Immature natural killer cell (primary cell): ENCODE measurements around the gene SLC9A4. TPM values are rescaled to one million over a fixed set of nuclear protein-coding genes. Genes with fewer than 3 reads are reported as not detected.

Experiments
- DNase-seq, 3 donors: peaks; one replicate each; pipeline ENCODE4 v3.0.0; 2022; ENCODE audit warnings: mixed read lengths in 1 of 3
- H3K27ac Mint-ChIP-seq, 6 donors: one replicate each; pipeline ENCODE4 v1.8.0; 2020; ENCODE audit warnings: mixed read lengths in 6 of 6, mild to moderate bottlenecking in 5 of 6, inconsistent platforms in 4 of 6, moderate library complexity in 3 of 6
- H3K27me3 Mint-ChIP-seq, 3 donors: one replicate each; pipeline ENCODE4 v1.8.0; 2020 to 2021; ENCODE audit warnings: low read depth in 3 of 3, mild to moderate bottlenecking in 3 of 3, mixed read lengths in 3 of 3, moderate library complexity in 3 of 3, inconsistent platforms in 1 of 3
- H3K36me3 Mint-ChIP-seq, 3 donors: one replicate each; pipeline ENCODE4 v1.8.0; 2020; ENCODE audit warnings: mixed read lengths in 3 of 3, inconsistent platforms in 2 of 3, mild to moderate bottlenecking in 2 of 3
- H3K4me1 Mint-ChIP-seq, 2 donors: one replicate each; pipeline ENCODE4 v1.8.0; 2020; ENCODE audit warnings: inconsistent platforms in 2 of 2, mild to moderate bottlenecking in 2 of 2, mixed read lengths in 2 of 2, moderate library complexity in 1 of 2
- H3K4me3 Mint-ChIP-seq, 5 donors: one replicate each; pipeline ENCODE4 v1.8.0; 2020; ENCODE audit warnings: mild to moderate bottlenecking in 5 of 5, mixed read lengths in 5 of 5, inconsistent platforms in 3 of 5, moderate library complexity in 3 of 5
- H3K9me3 Mint-ChIP-seq, 6 donors: one replicate each; pipeline ENCODE4 v1.8.0; 2020; ENCODE audit warnings: mild to moderate bottlenecking in 6 of 6, mixed read lengths in 6 of 6, inconsistent platforms in 4 of 6, moderate library complexity in 3 of 6
- polyA plus RNA-seq, 3 donors: library from polyadenylated mRNA; unstranded; fragments of 300-500 nt; fragmentation: Illumina TruSeq; gene quantifications; one replicate each; pipeline ENCODE4 v1.2.3, GENCODE V29; 2021

Gene SLC9A4
- polyA plus RNA-seq, 3 donors from 2014 or later, result not detected

- peak overlapping the region; percentile 52 to 68 (median 58) for H3K4me3 Mint-ChIP-seq
- H3K27me3 Mint-ChIP-seq, result peaks cover 0 to 5% (median 2%) of the 10 kb centered on the region in 3 donors
- DNase-seq, result peak; percentile 47 to 63 (median 51)
- peaks cover 48 to 50% of the 10 kb centered on the region in 2 donors for H3K4me1 Mint-ChIP-seq
- H3K9me3 Mint-ChIP-seq, result peaks cover 0 to 4% (median 0%) of the 10 kb centered on the region in 6 donors
- peaks cover 0 to 10% (median 6%) of the 10 kb centered on the region in 3 donors for H3K36me3 Mint-ChIP-seq
- H3K27ac Mint-ChIP-seq, result peak overlapping the region; percentile 2 to 75 (median 46)
These were observed 16.6 kb downstream of the SLC9A4 start for GRCh38 chr2:102489646-102490045.

- Mint-ChIP-seq H3K36me3 (peaks cover 5 to 16% (median 6%) of the 10 kb centered on the region in 3 donors), H3K4me3 (no peak overlapping the region), H3K27me3 (peaks cover 2 to 4% (median 2%) of the 10 kb centered on the region in 3 donors), H3K4me1 (peaks cover 41 to 47% of the 10 kb centered on the region in 2 donors), H3K9me3 (peaks cover 0 to 9% (median 0%) of the 10 kb centered on the region in 6 donors), H3K27ac (no peak overlapping the region)
- no peak for DNase-seq
These were observed 19.0 kb downstream of the SLC9A4 start for GRCh38 chr2:102492006-102492405.

DNA sequence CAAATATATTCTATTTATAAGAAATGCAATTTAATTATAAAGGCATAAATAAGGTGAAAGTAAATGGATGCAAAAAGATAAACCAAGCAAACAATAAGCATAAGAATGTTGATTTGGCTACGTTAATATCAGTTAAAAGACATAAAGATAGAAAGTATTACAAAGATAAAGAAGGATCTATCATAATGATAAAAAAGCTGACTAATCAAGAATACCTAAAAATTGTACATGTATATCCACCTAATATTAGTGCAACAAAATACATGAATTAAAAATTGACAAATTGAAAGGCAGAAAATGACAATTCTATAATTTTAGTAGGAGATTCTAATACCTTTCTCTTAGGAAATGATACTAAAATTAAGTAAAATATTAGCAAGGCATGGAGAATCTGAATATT, 21.5 kb downstream of the SLC9A4 start:
- no peak overlapping the region for H3K4me3 Mint-ChIP-seq
- no peak overlapping the region for H3K27ac Mint-ChIP-seq
- DNase-seq, result no peak
- H3K27me3 Mint-ChIP-seq, result peaks cover 0 to 5% (median 0%) of the 10 kb centered on the region in 3 donors
- peaks cover 0 to 9% (median 0%) of the 10 kb centered on the region in 6 donors for H3K9me3 Mint-ChIP-seq
- peaks cover 5 to 16% (median 6%) of the 10 kb centered on the region in 3 donors for H3K36me3 Mint-ChIP-seq
- H3K4me1 Mint-ChIP-seq, result peaks cover 16 to 26% of the 10 kb centered on the region in 2 donors

- Mint-ChIP-seq H3K4me3 (no peak overlapping the region), H3K4me1 (peaks cover 0 to 6% of the 10 kb centered on the region in 2 donors), H3K36me3 (peaks cover 0 to 6% (median 5%) of the 10 kb centered on the region in 3 donors), H3K9me3 (peaks cover 0 to 5% (median 0%) of the 10 kb centered on the region in 6 donors), H3K27ac (no peak overlapping the region), H3K27me3 (peaks cover 2 to 5% (median 5%) of the 10 kb centered on the region in 3 donors)
- DNase-seq, result no peak
These were observed 25.4 kb downstream of the SLC9A4 start for GRCh38 chr2:102498414-102498813.

- peaks cover 0 to 6% of the 10 kb centered on the region in 2 donors for H3K4me1 Mint-ChIP-seq
- no peak for DNase-seq
- peaks cover 2 to 5% (median 5%) of the 10 kb centered on the region in 3 donors for H3K27me3 Mint-ChIP-seq
- H3K9me3 Mint-ChIP-seq, result peaks cover 0 to 5% (median 0%) of the 10 kb centered on the region in 6 donors
- no peak overlapping the region for H3K27ac Mint-ChIP-seq
- H3K36me3 Mint-ChIP-seq, result peaks cover 0 to 6% (median 5%) of the 10 kb centered on the region in 3 donors
- no peak overlapping the region for H3K4me3 Mint-ChIP-seq
These were observed 26.5 kb downstream of the SLC9A4 start for GRCh38 chr2:102499558-102499957.

DNA sequence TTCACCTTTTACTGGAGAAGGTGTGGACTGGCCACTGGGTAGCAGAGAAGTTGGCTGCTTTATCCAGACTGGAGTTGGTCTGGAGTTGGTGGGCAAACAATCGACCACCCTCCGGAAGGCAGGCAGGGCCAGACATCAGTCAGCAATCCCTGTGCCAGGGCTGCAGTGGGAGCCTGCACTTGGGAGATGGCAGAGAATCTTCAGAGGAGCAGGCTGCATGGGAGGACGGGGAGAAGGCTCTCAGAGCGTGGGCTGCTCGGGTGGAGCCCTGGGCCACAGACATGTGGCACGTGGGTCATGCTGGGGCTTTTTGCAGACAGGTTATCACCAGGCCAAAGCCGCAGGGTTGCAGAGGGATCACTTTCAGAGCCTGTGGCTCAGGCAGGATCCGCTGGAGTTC, 29.6 kb downstream of the SLC9A4 start:
- H3K4me3 Mint-ChIP-seq, result no peak overlapping the region

GRCh38 chr2:102504833-102505232, 31.8 kb downstream of the SLC9A4 start:
- Mint-ChIP-seq H3K36me3 (peaks cover 0 to 4% (median 0%) of the 10 kb centered on the region in 3 donors), H3K27me3 (peaks cover 0 to 12% (median 8%) of the 10 kb centered on the region in 3 donors), H3K4me3 (no peak overlapping the region), H3K9me3 (no peaks in the 10 kb centered on the region), H3K4me1 (peaks cover 7 to 13% of the 10 kb centered on the region in 2 donors), H3K27ac (no peak overlapping the region)
- no peak for DNase-seq

More for the DNA sequence above, 29.6 kb downstream of the SLC9A4 start:
- no peak for DNase-seq
- no peaks in the 10 kb centered on the region for H3K36me3 Mint-ChIP-seq
- no peak overlapping the region for H3K27ac Mint-ChIP-seq
- H3K9me3 Mint-ChIP-seq, result no peaks in the 10 kb centered on the region
- H3K27me3 Mint-ChIP-seq, result peaks cover 1 to 12% (median 6%) of the 10 kb centered on the region in 3 donors
- peaks cover 0 to 6% of the 10 kb centered on the region in 2 donors for H3K4me1 Mint-ChIP-seq

DNA sequence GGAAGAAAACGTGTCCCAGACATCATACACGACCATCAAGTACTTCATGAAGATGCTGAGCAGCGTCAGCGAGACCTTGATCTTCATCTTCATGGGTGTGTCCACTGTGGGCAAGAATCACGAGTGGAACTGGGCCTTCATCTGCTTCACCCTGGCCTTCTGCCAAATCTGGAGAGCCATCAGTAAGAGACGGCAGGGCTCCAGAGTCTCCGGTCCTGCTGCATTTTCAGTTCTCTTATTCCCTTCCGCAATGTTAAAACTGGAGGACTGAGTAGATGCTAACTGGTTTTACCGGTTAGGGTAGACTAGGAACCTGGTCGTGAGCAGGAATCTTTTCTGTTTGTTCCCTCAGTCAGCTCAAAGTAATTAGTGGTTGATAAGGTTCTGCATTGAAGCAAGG, 32.3 kb downstream of the SLC9A4 start:
- Mint-ChIP-seq H3K4me1 (peaks cover 8 to 16% of the 10 kb centered on the region in 2 donors), H3K27ac (no peak overlapping the region), H3K36me3 (peaks cover 0 to 4% (median 0%) of the 10 kb centered on the region in 3 donors), H3K4me3 (no peak overlapping the region), H3K9me3 (no peaks in the 10 kb centered on the region), H3K27me3 (peaks cover 0 to 12% (median 8%) of the 10 kb centered on the region in 3 donors)
- no peak for DNase-seq

- Mint-ChIP-seq H3K4me1 (peaks cover 8 to 16% of the 10 kb centered on the region in 2 donors), H3K27ac (no peak overlapping the region), H3K36me3 (peaks cover 0 to 5% (median 0%) of the 10 kb centered on the region in 3 donors)
These were observed 33.7 kb downstream of the SLC9A4 start for GRCh38 chr2:102506743-102507142.

GRCh38 chr2:102508863-102509262, 35.8 kb downstream of the SLC9A4 start:
- Mint-ChIP-seq H3K27ac (no peak overlapping the region), H3K27me3 (peaks cover 0 to 9% (median 6%) of the 10 kb centered on the region in 3 donors), H3K4me3 (no peak overlapping the region), H3K4me1 (peaks cover 8 to 16% of the 10 kb centered on the region in 2 donors), H3K9me3 (no peaks in the 10 kb centered on the region), H3K36me3 (peaks cover 0 to 9% (median 0%) of the 10 kb centered on the region in 3 donors)
- no peak for DNase-seq

More at GRCh38 chr2:102506743-102507142, 33.7 kb downstream of the SLC9A4 start:
- Mint-ChIP-seq H3K4me3 (no peak overlapping the region), H3K9me3 (no peaks in the 10 kb centered on the region), H3K27me3 (peaks cover 0 to 9% (median 8%) of the 10 kb centered on the region in 3 donors)
- no peak for DNase-seq

DNA sequence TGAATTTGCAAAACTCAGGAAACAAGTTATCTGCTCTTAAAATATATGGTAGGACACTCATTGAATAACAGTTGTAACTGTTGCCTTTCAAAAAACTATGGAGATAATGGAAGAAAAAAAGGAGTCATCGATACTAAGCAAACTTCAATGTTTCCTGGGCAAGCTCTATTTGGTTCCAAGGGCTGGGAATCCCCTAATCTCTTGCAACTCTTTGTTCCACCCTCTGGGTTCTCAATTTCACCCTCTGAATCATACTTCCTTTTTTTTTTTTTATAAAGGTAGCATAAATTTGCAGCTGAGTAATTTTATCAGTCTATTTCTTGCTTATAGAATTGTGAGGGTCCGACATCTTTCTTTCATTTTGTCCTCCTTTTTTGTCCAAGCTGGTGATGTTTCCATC, 36.7 kb downstream of the SLC9A4 start:
- no peak overlapping the region for H3K4me3 Mint-ChIP-seq
- H3K9me3 Mint-ChIP-seq, result no peaks in the 10 kb centered on the region
- peaks cover 8 to 16% of the 10 kb centered on the region in 2 donors for H3K4me1 Mint-ChIP-seq
- no peak for DNase-seq
- peaks cover 2 to 7% (median 6%) of the 10 kb centered on the region in 3 donors for H3K27me3 Mint-ChIP-seq
- H3K36me3 Mint-ChIP-seq, result peaks cover 0 to 9% (median 0%) of the 10 kb centered on the region in 3 donors
- no peak overlapping the region for H3K27ac Mint-ChIP-seq

- Mint-ChIP-seq H3K9me3 (no peaks in the 10 kb centered on the region), H3K4me1 (peaks cover 8 to 16% of the 10 kb centered on the region in 2 donors), H3K4me3 (no peak overlapping the region), H3K27ac (no peak overlapping the region), H3K27me3 (peaks cover 2 to 5% (median 3%) of the 10 kb centered on the region in 3 donors), H3K36me3 (peaks cover 0 to 9% (median 0%) of the 10 kb centered on the region in 3 donors)
- DNase-seq, result no peak
These were observed 38.0 kb downstream of the SLC9A4 start for GRCh38 chr2:102510791-102511575.

DNA sequence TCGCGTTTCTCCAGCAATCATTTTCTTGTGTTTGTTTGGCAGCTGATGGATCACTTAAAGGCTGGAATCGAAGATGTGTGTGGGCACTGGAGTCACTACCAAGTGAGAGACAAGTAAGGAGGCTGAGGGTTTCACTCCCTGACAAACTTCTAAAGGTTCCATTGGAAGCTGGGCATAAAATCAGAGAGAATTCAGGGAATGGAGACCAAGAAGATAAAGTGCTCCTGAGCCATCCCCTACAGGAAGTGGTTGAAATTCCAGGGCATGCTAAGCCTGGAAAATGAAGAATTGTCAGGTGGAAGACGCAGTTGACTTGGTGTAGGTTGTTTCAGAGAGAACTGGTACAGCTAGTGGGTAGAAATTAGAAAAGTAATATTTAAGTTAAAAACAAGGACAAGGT, 39.1 kb downstream of the SLC9A4 start:
- Mint-ChIP-seq H3K9me3 (no peaks in the 10 kb centered on the region), H3K27me3 (peaks cover 2 to 5% (median 3%) of the 10 kb centered on the region in 3 donors), H3K36me3 (peaks cover 0 to 9% (median 0%) of the 10 kb centered on the region in 3 donors), H3K4me3 (no peak overlapping the region), H3K27ac (no peak overlapping the region), H3K4me1 (peaks cover 8 to 16% of the 10 kb centered on the region in 2 donors)
- no peak for DNase-seq

DNA sequence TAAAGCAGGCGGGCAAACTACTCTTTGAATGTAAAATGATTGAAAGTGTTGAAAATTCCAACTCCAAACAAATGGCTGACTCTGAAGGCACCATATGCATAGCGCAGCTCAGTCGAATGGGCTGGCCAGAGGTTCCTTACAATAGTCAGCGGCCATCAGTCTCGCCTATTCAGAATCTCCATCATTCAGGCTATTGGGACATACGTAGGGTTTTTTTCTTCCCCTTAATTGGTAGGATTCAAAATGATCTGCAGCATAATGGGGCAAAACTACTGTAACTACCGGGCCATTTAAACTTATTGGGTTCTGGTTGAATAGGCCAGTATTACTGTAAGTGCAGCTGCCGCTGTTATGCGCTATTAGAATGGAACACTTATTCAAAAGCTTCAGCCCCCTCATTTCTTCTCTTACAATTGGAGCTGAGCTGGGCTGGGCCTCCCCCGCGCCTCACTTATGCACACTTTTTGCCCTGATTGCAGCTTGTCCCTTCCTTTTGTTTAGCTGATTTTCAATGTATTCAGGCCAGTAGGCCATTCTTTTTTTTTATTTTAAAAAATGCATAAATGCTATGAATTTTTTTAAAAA, 40.4 kb downstream of the SLC9A4 start:
- Mint-ChIP-seq H3K9me3 (no peaks in the 10 kb centered on the region), H3K27ac (no peak overlapping the region), H3K36me3 (peaks cover 0 to 9% (median 0%) of the 10 kb centered on the region in 3 donors), H3K4me3 (no peak overlapping the region), H3K27me3 (peaks cover 2 to 3% (median 2%) of the 10 kb centered on the region in 3 donors), H3K4me1 (peaks cover 7 to 16% of the 10 kb centered on the region in 2 donors)
- DNase-seq, result no peak
